ENCODE measurements around the gene LSM2. TPM values are rescaled to one million over a fixed set of nuclear protein-coding genes. Genes with fewer than 3 reads are reported as not detected.
"Not testable (repeated sequence)": the region's sequence is repeated elsewhere in the genome, so short reads cannot be mapped to it uniquely, and the experiment has no call there.

LSM2 gene
- total RNA-seq, 2 donors from 2014 or later, result 21.0 to 22.4 TPM

DNA sequence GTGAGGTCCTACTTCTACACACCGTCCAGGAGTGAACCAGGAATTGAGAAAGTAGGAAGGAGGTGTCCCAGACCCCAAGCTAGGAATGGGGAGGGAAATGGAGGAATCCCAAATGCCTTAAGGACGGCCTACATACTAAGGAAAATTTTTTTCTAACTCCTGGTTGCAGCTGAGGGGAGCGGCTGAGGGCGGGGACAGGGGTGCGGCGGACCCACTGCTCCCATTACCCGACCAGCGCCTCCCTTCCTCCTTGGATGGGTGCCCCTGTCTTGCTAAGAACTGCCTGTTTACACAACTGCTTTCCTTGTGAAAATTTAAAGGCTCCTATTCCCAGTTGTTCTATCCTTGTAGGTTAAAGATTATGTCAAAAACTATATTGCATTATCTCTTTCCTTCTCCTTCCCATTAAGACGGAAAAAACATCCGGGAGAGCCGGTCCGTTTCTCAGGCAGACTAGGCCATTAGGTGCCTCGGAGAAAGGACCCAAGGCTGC lies 20.1 kb upstream of the LSM2 start:
- peak; percentile 39 to 61 (median 47) for TF ChIP-seq POLR2A (IDR thresholded peaks at IDR 0.05)
- TF ChIP-seq, protein P1, sequence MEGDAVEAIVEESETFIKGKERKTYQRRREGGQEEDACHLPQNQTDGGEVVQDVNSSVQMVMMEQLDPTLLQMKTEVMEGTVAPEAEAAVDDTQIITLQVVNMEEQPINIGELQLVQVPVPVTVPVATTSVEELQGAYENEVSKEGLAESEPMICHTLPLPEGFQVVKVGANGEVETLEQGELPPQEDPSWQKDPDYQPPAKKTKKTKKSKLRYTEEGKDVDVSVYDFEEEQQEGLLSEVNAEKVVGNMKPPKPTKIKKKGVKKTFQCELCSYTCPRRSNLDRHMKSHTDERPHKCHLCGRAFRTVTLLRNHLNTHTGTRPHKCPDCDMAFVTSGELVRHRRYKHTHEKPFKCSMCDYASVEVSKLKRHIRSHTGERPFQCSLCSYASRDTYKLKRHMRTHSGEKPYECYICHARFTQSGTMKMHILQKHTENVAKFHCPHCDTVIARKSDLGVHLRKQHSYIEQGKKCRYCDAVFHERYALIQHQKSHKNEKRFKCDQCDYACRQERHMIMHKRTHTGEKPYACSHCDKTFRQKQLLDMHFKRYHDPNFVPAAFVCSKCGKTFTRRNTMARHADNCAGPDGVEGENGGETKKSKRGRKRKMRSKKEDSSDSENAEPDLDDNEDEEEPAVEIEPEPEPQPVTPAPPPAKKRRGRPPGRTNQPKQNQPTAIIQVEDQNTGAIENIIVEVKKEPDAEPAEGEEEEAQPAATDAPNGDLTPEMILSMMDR (IDR thresholded peaks at IDR 0.05), result no peak
- 0% methylated on average over 13 of the region's 13 CpGs for WGBS, 2 donors
- Histone ChIP-seq H3K4me3 (no peak overlapping the region), H3K27ac (peak overlapping the region; percentile 82 to 100 (median 97)), H3K4me1 (peaks cover 58% of the 10 kb centered on the region), H3K27me3 (no peaks in the 10 kb centered on the region), H3K36me3 (replicated peaks in 1 of 2; ENCODE audit: insufficient read depth in 1 of 2, low read depth in 2 of 2) (no peaks in the 10 kb centered on the region), H3K9me3 (no peaks in the 10 kb centered on the region)
- ATAC-seq (peak; percentile 50), DNase-seq (peak; percentile 86 to 92 (median 90))
- intact Hi-C loops (cut with DNase I), result no loop called here

DNA sequence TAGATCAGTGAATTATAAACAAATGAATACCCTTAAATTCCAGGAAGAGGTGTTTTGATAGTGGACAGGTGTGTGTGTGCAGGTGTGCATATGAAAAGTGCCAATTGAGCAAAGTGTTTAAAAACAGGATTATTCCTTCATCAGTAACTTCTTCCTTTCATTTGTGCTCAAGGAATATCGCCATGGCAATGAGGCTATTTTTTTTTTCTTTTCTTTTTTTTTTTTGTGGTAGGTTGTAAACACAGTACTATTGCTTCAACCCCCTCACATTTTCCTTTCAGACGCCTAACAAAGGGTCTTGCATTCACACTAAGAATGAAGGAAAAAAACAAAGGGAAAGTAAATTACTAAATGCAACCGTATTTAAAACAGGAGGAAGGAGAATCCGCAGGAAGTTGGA lies 18.8 kb upstream of the LSM2 start:
- no peak for TF ChIP-seq POLR2A (IDR thresholded peaks at IDR 0.05)
- TF ChIP-seq, protein P1 (IDR thresholded peaks at IDR 0.05), result no peak

DNA sequence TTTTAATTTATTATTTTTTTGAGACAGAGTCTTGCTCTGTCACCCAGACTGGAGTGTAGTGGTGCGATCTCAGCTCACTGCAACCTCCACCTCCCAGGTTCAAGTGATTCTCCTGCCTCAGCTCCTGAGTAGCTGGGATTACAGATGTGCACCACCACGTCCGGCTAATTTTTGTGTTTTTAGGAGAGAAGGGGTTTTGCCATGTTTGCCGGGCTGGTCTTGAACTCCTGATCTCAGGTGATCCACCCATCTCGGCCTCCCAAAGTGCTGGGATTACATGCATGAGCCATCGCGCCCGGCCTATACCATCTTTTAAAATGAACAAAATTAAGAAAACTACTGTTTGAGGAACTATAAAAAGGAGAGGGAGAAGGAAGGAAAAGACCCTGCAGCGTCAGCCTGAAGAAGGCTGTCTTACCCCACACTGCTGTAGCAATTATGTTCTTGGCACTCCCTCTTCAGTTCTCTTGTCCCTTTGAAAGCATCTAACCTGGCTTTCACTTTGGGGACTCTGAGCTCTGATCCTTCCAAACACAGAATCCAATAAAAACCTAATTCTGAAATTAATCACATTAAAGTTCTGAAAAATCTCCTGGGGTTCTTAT lies 16.9 kb upstream of the LSM2 start:
- H3K9me3 ChIP-seq; H3K27me3 ChIP-seq; DNase-seq; intact Hi-C loops (cut with DNase I); ATAC-seq; H3K4me3 ChIP-seq; H3K36me3 ChIP-seq (replicated peaks in 1 of 2; ENCODE audit: insufficient read depth in 1 of 2, low read depth in 2 of 2): not testable (repeated sequence)
- 73 to 90% methylated on average over 9 of the region's 9 CpGs for WGBS, 2 donors
- Histone ChIP-seq H3K27ac (peak overlapping the region in 3 of 4 donors; percentile 96 to 100 (median 98)), H3K4me1 (peaks cover 74% of the 10 kb centered on the region)

More for the DNA sequence above, 18.8 kb upstream of the LSM2 start:
- ATAC-seq (no peak), DNase-seq (no peak)
- intact Hi-C loops (cut with DNase I), result no loop called here
- peak overlapping the region; percentile 82 to 100 (median 97) for H3K27ac ChIP-seq
- H3K27me3 ChIP-seq, result no peaks in the 10 kb centered on the region
- H3K36me3 ChIP-seq (replicated peaks in 1 of 2; ENCODE audit: insufficient read depth in 1 of 2, low read depth in 2 of 2), result no peaks in the 10 kb centered on the region
- no peak overlapping the region for H3K4me3 ChIP-seq
- H3K4me1 ChIP-seq, result peaks cover 58% of the 10 kb centered on the region
- H3K9me3 ChIP-seq, result no peaks in the 10 kb centered on the region
- 23 to 35% methylated on average over 4 of the region's 4 CpGs for WGBS, 2 donors

DNA sequence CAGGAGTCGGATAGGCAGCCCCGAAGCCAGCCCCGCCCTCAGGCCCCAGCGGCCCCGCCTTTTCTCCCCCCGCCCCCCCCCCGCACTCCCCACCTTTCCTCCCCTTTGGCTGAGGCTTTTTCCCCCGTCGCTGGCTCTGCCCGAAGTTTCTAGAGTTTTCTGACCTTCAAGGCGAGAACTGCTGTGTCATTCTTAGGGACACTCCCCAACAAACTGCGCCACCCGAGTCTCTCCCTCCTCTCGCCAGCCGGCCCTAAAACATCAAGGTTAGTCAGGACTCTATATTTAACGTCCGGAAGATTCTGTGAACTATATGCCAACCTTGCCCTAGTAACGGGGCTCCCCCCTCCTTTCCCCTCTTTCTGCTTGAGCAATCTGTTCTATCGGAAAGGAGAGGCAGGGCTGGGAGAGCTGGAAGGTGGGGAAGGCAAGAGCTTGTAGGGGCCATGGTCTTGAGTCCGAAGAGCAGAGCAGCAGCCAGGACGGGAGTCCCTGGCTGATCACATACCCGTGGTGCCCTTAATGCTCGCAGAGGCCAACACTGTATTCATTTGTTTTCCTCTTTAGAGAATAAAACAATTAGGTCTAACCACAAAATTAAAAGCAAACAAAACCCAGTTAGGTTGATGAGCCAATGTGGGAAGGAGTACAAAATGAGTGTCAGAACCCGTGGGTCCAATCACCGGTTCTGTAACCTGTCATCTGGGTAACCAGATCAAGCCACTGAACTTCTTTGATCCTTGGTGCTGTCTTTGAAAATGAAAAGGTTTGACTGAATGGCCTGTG lies 15.5 kb upstream of the LSM2 start:
- WGBS, 2 donors, result 2% methylated on average over 22 to 25 of the region's 25 CpGs
- Histone ChIP-seq H3K9me3 (no peaks in the 10 kb centered on the region), H3K27me3 (no peaks in the 10 kb centered on the region), H3K36me3 (replicated peaks in 1 of 2; ENCODE audit: insufficient read depth in 1 of 2, low read depth in 2 of 2) (no peaks in the 10 kb centered on the region), H3K4me3 (peak overlapping the region in 1 of 2 donors; percentile 28), H3K4me1 (peaks cover 88% of the 10 kb centered on the region), H3K27ac (peak overlapping the region; percentile 95 to 100 (median 97))
- TF ChIP-seq, protein P1 (IDR thresholded peaks at IDR 0.05), result no peak
- TF ChIP-seq POLR2A (IDR thresholded peaks at IDR 0.05), result peak; percentile 69 to 86 (median 84)
- DNase-seq, result peak; percentile 89 to 94 (median 92)
- peak; percentile 82 for ATAC-seq
- intact Hi-C loops (cut with DNase I), result no loop called here

DNA sequence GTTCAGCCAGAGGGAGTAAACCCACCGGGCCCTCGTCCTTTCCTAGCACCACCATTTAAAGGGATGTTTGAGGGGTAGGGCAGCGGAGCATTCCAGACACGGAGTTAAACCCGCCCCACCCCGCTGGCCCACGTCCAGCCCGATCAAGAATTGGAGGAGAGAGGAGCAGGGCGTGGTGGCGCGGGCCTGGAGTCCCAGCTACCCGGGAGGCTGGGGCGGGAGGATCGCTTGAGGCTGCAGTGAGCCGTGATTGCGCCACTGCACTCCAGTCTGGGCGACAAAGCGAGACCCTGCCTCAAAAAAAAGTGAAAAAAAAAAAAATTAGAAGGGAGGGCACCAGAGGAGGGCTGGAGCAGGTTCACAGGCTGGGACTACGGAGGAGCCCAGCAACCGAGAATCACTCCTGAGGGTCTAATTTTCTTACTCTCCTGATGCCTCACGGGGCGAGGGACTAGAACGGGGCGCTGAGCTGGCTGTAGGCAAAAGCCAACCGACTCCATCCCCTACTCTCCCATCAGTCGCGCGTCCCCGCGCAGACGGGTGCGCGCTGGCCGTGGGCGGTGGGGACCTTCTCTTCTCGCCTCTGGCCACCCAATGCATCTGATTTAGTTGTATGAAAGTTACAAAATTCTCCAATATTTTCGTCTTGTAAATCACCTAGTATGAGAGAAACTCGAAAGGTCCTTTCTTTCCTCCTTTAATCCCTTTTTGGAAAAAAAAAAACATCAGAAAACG lies 14.7 kb upstream of the LSM2 start:
- intact Hi-C loops (cut with DNase I), result no loop called here
- Histone ChIP-seq H3K27me3 (no peaks in the 10 kb centered on the region), H3K4me3 (peak overlapping the region in 1 of 2 donors; percentile 28), H3K9me3 (no peaks in the 10 kb centered on the region), H3K27ac (peak overlapping the region; percentile 95 to 100 (median 97)), H3K4me1 (peaks cover 84% of the 10 kb centered on the region), H3K36me3 (replicated peaks in 1 of 2; ENCODE audit: insufficient read depth in 1 of 2, low read depth in 2 of 2) (no peaks in the 10 kb centered on the region)
- WGBS, 2 donors, result 1 to 6% methylated on average over 27 to 39 of the region's 39 CpGs
- TF ChIP-seq, protein P1 (IDR thresholded peaks at IDR 0.05), result no peak
- TF ChIP-seq POLR2A (IDR thresholded peaks at IDR 0.05), result no peak
- DNase-seq (peak; percentile 45 to 69 (median 54)), ATAC-seq (peak; percentile 50)

DNA sequence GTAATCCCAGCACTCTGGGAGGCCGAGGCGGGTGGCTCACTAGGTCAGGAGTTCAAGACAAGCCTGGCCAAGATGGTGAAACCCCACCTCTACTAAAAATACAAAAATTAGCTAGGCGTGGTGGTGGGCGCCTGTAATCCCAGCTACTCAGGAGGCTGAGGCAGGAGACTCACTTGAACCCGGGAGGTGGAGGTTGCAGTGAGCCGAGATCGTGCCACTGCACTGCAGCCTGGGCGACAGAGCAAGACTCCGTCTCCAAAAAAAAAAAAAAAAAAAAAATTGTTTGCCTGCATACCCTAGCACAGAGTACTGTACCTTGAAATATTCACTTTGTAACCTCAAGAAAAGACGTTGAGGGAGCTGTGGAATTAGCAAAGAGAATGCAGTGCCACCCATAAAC lies 13.6 kb upstream of the LSM2 start:
- WGBS, 2 donors, result 88% methylated on average over 10 of the region's 10 CpGs
- ATAC-seq; DNase-seq; H3K4me3 ChIP-seq; H3K27me3 ChIP-seq; intact Hi-C loops (cut with DNase I); H3K36me3 ChIP-seq (replicated peaks in 1 of 2; ENCODE audit: insufficient read depth in 1 of 2, low read depth in 2 of 2); H3K9me3 ChIP-seq: not testable (repeated sequence)
- Histone ChIP-seq H3K27ac (peak overlapping the region in 2 of 4 donors; percentile 51 to 54), H3K4me1 (peaks cover 73% of the 10 kb centered on the region)
